ENCODE results near the gene MYOF.
A peak's percentile ranks its signal among the peaks of the same experiment; 100 is the strongest.
"Not testable (repeated sequence)": the region's sequence is repeated elsewhere in the genome, so short reads cannot be mapped to it uniquely, and the experiment has no call there.

MYOF gene

GRCh38 chr10:93385345-93385744, 96.8 kb downstream of the MYOF start:
- no peak for DNase-seq (ENCODE audit: low spot score)

- no peak for DNase-seq (ENCODE audit: low spot score)
Observed at GRCh38 chr10:93384006-93384405, 98.1 kb downstream of the MYOF start.

DNA sequence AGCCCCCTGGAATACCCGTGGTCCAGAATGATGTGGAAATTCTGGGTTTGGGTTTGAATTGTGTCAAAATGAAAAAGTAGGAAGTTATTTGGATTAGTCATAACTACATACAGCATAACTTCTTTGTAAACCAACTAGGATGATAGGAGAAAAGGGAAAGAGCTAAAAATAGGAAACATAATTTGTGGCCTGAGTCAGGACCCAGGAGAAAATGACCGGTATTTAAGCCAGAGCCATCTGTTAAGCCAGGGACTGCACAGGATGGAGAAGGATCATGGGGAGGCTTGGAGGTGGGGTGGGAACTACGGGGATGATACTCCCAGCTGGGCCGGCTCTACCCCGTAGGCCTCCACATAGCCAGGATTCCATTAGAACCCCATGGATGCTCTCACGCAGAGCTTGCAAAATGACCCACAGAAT, 98.6 kb downstream of the MYOF start:
- no peak for DNase-seq (ENCODE audit: low spot score)

DNA sequence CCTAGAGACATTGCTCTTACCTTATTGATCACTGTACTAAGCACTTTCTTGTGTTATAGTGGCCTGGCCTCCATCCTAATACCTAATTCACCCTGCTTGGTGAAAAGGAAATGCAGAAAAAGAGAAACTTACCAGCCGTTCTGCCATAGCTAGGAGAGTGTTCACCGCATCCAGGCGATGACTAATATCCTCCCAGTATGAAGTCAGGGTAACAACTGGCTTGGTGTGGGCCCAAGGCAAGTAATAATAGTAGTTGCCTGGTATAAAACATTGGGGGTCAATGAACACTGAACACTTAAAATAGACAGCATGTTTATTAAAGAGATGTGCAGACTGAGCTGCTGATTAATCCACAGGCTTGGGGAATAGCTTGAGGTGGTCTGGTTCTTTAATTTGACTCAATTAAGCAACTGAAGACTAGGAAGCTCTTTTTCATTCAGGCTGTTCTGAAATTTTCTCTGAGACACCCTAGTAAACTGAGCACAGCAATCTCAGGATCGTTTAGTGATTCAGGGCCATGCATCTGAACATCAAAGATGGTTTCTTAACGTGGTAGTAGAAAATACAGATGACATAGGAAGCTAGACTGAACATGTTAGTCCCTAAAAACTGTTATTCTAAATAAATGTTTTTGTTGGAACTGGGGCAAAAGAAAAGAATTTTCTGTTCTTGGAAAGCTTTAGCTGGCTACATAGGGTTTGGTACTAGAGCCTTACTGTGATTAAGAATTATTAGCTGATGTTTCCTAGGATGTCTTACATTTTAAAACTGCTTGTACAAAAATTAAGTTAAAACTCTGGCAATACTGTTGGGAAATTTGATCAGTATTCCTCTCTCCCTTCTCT, 102.2 kb downstream of the MYOF start:
- DNase-seq (ENCODE audit: low spot score): peak; percentile 34

DNA sequence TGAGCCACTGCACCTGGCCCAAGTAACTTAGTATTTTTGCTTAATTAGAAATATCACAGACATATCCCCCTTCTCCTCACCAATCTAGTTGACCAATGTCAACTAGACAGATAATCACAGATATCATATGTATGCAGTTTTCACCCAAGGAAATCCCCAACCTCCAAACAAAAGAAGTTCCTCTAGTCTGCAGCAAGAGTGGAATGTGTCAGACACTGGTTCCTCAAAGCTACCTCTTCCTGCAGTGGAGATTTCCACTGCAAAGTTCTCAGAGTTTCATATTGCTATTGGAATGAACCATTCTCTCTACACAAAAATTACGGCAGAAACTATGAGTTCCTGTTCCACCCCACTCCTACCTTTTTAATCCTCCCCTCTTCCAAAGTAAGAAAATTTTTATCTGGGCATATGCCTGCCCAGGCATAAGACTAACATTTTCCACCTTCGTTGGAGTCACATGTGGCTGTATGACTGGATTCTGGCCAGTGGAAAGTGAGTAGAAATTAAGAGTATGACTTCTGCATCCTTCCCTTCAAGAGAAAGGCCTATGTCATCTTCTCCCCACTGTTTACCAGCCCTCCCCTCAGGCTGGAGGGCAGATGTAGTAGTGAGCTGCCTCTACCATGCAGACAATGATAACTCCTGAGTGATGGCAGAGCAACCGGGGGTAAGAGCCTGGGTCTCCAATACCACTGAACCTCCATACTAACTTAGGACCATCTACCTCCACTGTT, 103.0 kb downstream of the MYOF start:
- no peak for DNase-seq (ENCODE audit: low spot score)

- no peak for DNase-seq (ENCODE audit: low spot score)
Observed at GRCh38 chr10:93378039-93378438, 104.1 kb downstream of the MYOF start.

DNA sequence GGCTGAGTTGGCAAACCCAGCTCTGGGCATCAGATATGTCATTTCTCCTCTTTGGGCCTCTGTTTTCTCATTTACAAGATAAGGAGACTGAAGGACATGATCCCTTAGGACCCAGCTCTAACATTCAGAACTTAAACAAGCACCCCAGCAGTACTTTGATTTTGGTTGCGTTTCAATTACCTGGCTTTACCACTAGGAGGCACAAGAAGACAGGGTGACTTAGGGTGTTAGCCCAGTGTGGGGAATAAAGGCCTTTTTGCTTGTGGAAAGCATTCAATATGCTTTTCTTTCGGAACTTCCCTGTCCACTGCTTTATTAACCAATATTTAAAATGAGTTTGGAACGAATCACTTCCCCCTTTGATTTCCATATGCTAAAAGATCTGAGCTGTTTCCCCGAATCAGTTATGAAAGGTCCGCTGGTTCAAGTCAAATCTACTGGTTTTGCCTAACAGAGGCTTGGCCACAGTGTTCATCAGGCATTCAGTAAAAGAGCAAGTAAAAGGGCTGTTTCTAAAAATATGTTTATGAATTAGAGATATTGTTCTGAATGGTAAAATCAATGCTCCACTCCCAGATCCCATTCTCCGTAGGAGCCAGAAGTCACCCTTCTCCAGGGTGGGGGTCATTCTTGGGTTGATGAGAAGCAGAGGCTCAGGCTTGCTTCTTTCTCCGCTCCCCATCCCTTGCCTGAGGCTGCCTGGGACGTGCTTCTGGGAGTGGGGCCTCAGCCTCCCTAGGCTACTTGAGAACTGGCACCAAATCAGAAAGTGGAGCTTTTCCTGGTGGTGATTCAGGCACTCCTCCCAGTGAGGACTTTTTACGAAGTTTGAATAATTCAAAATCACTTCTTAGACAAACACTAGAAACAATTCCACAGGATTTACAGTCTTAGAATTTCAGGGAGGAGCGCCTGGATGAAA, 105.5 kb downstream of the MYOF start:
- peak; percentile 81 for DNase-seq (ENCODE audit: low spot score)

DNA sequence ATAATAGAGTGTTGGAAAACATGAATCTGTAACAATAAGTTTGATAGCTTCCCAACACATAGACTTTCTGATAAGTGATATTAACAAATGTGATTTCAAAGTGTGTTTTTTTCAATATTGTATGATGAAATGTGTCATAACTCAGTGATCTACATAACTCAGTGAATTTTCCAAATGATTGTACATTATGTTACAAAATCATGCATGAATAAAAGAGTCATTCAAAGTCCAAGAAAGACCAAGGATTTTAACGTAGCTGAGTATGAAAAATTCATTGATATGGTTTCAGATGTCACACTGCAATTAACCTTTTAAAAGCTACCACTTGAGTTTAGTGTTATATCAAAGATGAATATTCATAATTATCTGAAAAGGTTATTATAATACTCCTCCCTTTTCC, 111.2 kb downstream of the MYOF start:
- no peak for DNase-seq (ENCODE audit: low spot score)

GRCh38 chr10:93369588-93370164, 112.5 kb downstream of the MYOF start:
- no peak for DNase-seq (ENCODE audit: low spot score)

- no peak for DNase-seq (ENCODE audit: low spot score)
Observed at GRCh38 chr10:93368210-93368609, 113.9 kb downstream of the MYOF start.

- no peak for DNase-seq (ENCODE audit: low spot score)
Observed at GRCh38 chr10:93367664-93368063, 114.5 kb downstream of the MYOF start.

DNA sequence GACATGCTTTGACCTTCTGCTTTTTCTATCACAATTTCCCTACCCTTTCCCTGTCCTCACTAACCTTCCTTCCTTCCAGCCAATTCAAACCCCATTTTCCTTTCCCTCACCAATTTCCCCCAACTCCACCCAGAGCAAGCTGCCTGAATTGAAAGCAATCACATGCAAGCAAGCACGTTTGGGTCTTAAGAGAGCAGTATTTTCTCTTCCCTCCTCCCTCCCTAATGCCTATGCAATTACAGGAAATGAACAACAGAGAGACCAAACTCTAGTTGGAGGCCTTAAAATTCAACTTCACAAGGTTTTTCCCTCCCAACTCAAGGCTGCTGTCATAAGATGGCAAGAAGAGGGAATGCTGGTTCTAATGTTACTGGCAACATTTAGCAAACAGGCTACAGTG, 117.2 kb downstream of the MYOF start:
- DNase-seq (ENCODE audit: low spot score): no peak

DNA sequence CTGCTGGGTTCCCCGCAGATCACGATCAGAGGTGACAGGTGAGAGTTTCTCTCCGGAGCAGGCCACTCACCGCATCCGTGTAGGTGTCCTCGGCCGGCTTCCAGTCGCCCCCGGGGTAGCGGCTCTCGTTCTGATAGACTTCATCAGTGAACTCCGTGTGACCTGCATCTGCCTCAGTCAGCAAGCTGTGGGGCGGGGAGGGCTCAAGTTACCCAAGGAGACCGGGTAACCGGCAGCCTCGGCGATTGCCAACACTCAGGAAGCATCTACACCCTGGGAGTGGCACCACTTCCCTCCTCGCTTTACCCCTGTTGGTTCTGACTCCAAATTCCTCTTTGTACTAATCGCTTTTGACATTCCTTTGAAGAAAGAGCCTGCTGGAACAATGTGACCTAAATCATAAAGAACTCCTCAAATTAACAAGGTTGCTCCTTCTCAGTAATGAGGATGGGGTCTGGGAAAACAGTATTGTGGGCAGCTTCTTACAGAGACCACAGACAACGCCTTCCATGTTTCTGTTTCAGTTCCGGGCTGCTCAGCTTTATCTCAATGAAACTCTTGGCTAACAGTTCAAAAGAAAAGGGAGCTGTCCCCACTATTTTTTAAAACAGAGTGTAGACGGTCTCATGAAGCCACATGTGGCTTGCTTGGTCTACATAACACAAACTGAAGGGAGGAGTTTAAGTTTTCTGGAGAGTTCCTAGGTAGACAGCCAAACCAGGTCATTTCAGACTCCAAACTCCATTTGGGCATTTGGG, 118.1 kb downstream of the MYOF start:
- DNase-seq (ENCODE audit: low spot score): no peak

GRCh38 chr10:93358398-93358797, 123.7 kb downstream of the MYOF start:
- DNase-seq (ENCODE audit: low spot score): not testable (repeated sequence)

DNA sequence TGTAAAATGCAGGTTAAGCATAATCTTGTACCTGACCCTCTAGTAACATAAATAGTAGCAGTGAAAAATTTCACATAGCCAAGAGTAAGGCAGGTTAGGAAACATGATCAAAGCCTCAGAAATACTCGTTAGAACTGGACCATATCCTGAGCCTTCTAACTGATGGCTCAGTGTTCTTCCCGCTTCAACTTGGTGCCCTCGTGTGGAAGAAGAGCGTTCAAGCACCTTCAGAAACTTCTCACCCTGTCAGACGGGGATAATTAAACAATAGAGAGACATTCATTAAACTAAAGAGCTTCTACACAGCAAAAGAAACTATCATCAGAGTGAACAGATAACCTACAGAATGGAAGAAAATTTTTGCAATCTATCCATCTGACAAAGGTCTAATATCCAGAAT, 124.5 kb downstream of the MYOF start:
- DNase-seq (ENCODE audit: low spot score): peak; percentile 70

DNA sequence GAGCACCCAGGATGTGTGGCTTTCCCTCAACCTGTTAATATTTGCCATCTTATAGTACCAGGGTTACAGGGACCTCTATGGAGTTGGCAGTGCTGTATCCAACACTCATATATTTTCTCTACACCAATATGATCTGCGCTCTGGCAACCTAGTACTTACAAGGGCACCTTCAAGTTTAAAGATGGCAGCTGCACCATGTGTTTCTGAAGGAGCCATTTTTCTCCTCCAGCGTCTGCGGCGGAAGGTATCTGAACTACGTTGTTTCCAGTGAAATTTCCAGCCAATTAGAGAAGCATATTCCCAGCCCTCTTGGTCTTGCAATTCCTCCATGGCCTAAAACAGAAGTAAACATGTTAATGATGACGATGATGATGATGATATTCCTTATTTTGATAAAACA, 125.6 kb downstream of the MYOF start:
- DNase-seq (ENCODE audit: low spot score): no peak

DNA sequence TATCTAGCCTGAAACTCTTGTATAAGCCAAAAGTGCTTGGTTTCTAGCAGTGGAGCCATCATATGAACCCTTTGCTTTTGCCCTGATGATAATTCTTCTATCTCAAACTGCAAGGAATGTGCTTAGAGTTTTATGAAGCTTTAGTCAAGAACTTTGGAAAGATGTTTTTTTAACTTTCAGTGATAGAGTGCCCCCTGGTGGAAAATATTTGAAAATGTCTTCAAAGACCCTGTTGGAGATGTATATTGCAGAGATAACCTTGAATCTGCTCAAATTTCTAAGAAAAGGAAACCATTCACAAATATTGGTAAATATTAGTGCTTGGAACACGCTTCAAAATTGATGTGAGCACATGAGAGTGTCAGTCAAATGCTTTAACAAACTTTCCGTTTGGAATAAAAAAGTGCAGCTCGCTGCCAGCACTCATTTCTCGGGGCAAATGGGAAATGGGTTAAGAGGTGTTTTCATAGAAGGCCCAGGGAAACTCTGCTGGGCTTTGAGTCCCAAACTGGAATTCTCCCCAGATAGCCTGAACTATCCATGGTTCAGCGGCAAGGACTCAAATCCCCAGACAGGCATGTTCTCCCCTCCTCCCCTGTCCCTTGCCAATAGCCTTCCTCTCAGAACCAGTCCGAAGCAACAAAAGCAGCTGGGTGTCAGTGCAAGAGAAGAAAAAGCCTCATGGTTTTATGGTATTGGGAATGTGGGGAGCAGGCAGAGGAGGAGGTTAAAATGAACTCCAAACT, 129.3 kb downstream of the MYOF start:
- DNase-seq (ENCODE audit: low spot score): peak; percentile 64

DNA sequence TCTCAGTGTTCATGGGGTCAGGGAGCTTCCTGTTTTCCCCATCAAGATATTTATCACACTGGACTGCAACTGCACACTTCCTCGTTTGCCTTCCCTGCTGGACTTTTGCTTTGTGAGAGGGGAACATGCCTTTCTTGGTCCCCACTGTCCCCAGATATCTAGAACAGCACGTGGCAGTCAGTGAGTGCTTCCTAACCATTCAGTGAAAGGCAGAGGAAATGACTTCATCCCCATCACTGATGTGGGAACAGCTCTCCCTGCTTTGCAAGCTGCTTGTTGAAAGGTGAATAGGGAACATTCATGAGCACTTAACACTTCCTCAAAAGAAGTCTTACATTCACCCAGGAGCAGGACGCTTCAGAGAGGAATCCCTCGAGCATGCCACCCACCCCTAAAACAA, 135.4 kb downstream of the MYOF start:
- no peak for DNase-seq (ENCODE audit: low spot score)

GRCh38 chr10:93346108-93346507, 136.0 kb downstream of the MYOF start:
- DNase-seq (ENCODE audit: low spot score): no peak

GRCh38 chr10:93344691-93345090, 137.4 kb downstream of the MYOF start:
- DNase-seq (ENCODE audit: low spot score): no peak

- DNase-seq (ENCODE audit: low spot score): no peak
Observed at GRCh38 chr10:93342921-93343320, 139.2 kb downstream of the MYOF start.
